ENCODE results near the gene HDLBP.
A peak's percentile ranks its signal among the peaks of the same experiment; 100 is the strongest.

Gene HDLBP

GRCh38 chr2:241274127-241274526 lies 41.3 kb downstream of the HDLBP start:
- Mint-ChIP-seq H3K36me3 (ENCODE audit: insufficient read depth) (peaks cover 2% of the 10 kb centered on the region), H3K9me3 (no peaks in the 10 kb centered on the region), H3K4me1 (peaks cover 44% of the 10 kb centered on the region), H3K27ac (ENCODE audit: low read depth) (no peak overlapping the region), H3K27me3 (no peaks in the 10 kb centered on the region), H3K4me3 (no peak overlapping the region)
- no peak for ATAC-seq (replicated peaks; ENCODE audit: extremely low read depth, poor library complexity, severe bottlenecking)
- DNase-seq (ENCODE audit: low spot score in 2 of 2) = no peak

GRCh38 chr2:241273210-241274020 lies 42.1 kb downstream of the HDLBP start:
- ATAC-seq (replicated peaks; ENCODE audit: extremely low read depth, poor library complexity, severe bottlenecking) (no peak), DNase-seq (ENCODE audit: low spot score in 2 of 2) (no peak)
- peaks cover 2% of the 10 kb centered on the region for H3K36me3 Mint-ChIP-seq (ENCODE audit: insufficient read depth)
- peak overlapping the region; percentile 42 for H3K27ac Mint-ChIP-seq (ENCODE audit: low read depth)
- H3K4me1 Mint-ChIP-seq = peaks cover 49% of the 10 kb centered on the region
- no peaks in the 10 kb centered on the region for H3K27me3 Mint-ChIP-seq
- no peaks in the 10 kb centered on the region for H3K9me3 Mint-ChIP-seq
- peak overlapping the region; percentile 78 for H3K4me3 Mint-ChIP-seq

DNA sequence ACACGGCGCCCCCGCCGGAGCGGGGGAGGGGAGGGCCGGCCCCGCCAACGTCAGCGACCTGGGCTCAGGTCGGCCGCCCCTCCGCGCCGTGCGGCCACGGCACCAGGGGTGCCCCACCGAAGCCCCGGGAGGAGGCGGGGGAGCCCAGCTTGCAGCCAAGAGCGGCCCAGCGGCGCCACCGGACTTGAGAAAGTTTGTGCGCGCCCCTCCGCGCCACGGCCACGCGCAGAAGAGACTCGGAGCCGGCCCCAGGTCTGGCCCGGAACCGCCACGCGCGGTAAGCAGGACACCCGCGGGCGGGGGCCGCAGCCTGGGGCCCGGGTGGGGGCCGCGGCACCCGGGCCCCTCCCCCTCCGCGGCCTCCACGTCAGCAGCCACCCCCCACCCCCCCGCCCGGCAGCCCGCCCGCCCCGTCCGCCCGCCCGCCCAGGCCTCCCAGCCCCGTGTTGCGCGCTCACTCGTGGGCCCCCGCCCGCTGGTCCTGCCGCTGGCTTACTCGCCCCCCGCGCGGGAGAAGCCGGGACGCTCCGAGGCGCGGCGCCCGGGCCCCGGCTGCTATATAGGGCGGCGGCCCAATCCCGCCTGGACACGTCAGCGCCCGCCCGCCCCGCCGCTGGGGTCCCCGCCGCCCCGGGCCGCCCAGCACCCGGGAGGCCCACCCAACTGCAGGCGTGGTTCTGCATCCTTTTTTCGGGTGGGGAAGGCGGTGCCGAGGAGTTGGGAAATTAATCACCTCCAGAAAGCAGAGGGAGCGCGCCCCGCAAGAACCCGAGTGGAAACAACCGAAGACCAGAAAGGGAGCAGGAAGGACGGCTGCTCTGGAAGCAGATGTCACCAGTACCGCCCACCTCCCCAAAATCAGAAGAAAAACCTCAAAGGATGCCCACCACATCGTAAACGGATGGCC lies 42.9 kb downstream of the HDLBP start:
- H3K27ac Mint-ChIP-seq (ENCODE audit: low read depth) = peak overlapping the region; percentile 70

GRCh38 chr2:241271706-241272302 lies 43.7 kb downstream of the HDLBP start:
- ATAC-seq (replicated peaks; ENCODE audit: extremely low read depth, poor library complexity, severe bottlenecking) (peak; percentile 79), DNase-seq (ENCODE audit: low spot score in 2 of 2) (peak; percentile 18)
- Mint-ChIP-seq H3K4me3 (peak overlapping the region; percentile 85), H3K9me3 (no peaks in the 10 kb centered on the region), H3K4me1 (peaks cover 53% of the 10 kb centered on the region), H3K27ac (ENCODE audit: low read depth) (peak overlapping the region; percentile 70), H3K36me3 (ENCODE audit: insufficient read depth) (peaks cover 5% of the 10 kb centered on the region), H3K27me3 (no peaks in the 10 kb centered on the region)

More for the DNA sequence above, 42.9 kb downstream of the HDLBP start:
- Mint-ChIP-seq H3K27me3 (no peaks in the 10 kb centered on the region), H3K4me1 (peaks cover 53% of the 10 kb centered on the region), H3K9me3 (no peaks in the 10 kb centered on the region), H3K36me3 (ENCODE audit: insufficient read depth) (peaks cover 2% of the 10 kb centered on the region), H3K4me3 (peak overlapping the region; percentile 85)
- no peak for DNase-seq (ENCODE audit: low spot score in 2 of 2)
- ATAC-seq (replicated peaks; ENCODE audit: extremely low read depth, poor library complexity, severe bottlenecking) = peak; percentile 50

- Mint-ChIP-seq H3K27me3 (no peaks in the 10 kb centered on the region), H3K36me3 (ENCODE audit: insufficient read depth) (peaks cover 9% of the 10 kb centered on the region), H3K4me1 (peaks cover 53% of the 10 kb centered on the region), H3K27ac (ENCODE audit: low read depth) (peak overlapping the region; percentile 55), H3K9me3 (no peaks in the 10 kb centered on the region), H3K4me3 (peak overlapping the region; percentile 85)
- DNase-seq (ENCODE audit: low spot score in 2 of 2) (no peak), ATAC-seq (replicated peaks; ENCODE audit: extremely low read depth, poor library complexity, severe bottlenecking) (no peak)
These were observed 44.9 kb downstream of the HDLBP start for GRCh38 chr2:241270531-241270930.

DNA sequence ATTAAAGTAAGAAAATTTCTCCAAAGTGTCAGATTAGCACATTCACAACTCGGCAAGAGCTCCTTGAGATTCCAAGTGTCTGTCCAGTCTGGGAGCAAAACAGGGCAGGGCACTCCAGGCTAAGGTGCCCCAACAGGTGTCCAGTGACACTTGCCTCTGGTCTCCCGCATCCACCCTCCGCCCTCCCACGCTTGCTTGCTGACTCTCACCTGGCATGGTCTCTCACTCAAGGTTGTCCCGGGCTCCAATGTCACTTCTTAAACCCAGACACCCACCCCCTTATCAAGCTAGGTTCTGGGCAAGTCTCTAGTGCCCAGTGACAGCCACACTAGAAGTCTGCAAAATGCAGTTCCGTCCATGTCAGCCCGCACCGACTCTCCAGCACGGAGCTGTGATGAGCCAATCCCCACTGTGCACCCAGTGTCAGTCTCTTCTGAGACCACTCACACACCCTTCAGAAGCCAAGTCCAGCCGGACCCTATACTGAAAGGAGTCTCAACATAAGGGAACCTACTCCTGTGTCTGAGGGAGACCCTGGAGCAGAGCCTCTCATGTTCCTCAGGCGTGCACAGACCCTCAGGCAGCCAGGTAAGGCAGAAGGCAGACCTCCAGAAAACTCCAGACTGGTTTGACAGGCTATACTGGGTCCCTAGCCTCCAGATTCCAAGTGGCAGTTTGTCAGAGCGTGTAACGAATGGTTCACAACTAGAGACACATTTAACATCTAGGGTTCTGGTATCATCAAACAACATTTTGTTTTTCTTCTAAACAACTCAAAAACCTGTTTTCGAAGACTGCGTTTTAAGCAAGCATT lies 45.6 kb downstream of the HDLBP start:
- no peaks in the 10 kb centered on the region for H3K27me3 Mint-ChIP-seq
- DNase-seq (ENCODE audit: low spot score in 2 of 2) (no peak), ATAC-seq (replicated peaks; ENCODE audit: extremely low read depth, poor library complexity, severe bottlenecking) (no peak)
- no peak overlapping the region for H3K4me3 Mint-ChIP-seq
- H3K27ac Mint-ChIP-seq (ENCODE audit: low read depth) = peak overlapping the region; percentile 55
- no peaks in the 10 kb centered on the region for H3K9me3 Mint-ChIP-seq
- H3K36me3 Mint-ChIP-seq (ENCODE audit: insufficient read depth) = peaks cover 9% of the 10 kb centered on the region
- H3K4me1 Mint-ChIP-seq = peaks cover 47% of the 10 kb centered on the region

GRCh38 chr2:241268716-241269445 lies 46.6 kb downstream of the HDLBP start:
- Mint-ChIP-seq H3K27ac (ENCODE audit: low read depth) (peak overlapping the region; percentile 74), H3K9me3 (no peaks in the 10 kb centered on the region), H3K4me1 (peaks cover 38% of the 10 kb centered on the region), H3K4me3 (no peak overlapping the region), H3K27me3 (no peaks in the 10 kb centered on the region), H3K36me3 (ENCODE audit: insufficient read depth) (peaks cover 14% of the 10 kb centered on the region)
- no peak for DNase-seq (ENCODE audit: low spot score in 2 of 2)
- ATAC-seq (replicated peaks; ENCODE audit: extremely low read depth, poor library complexity, severe bottlenecking) = no peak

GRCh38 chr2:241268306-241268705 lies 47.2 kb downstream of the HDLBP start:
- DNase-seq (ENCODE audit: low spot score in 2 of 2) = no peak
- no peak for ATAC-seq (replicated peaks; ENCODE audit: extremely low read depth, poor library complexity, severe bottlenecking)
- no peak overlapping the region for H3K4me3 Mint-ChIP-seq
- H3K9me3 Mint-ChIP-seq = no peaks in the 10 kb centered on the region
- no peaks in the 10 kb centered on the region for H3K27me3 Mint-ChIP-seq
- H3K27ac Mint-ChIP-seq (ENCODE audit: low read depth) = peak overlapping the region; percentile 74
- peaks cover 19% of the 10 kb centered on the region for H3K36me3 Mint-ChIP-seq (ENCODE audit: insufficient read depth)
- peaks cover 33% of the 10 kb centered on the region for H3K4me1 Mint-ChIP-seq

DNA sequence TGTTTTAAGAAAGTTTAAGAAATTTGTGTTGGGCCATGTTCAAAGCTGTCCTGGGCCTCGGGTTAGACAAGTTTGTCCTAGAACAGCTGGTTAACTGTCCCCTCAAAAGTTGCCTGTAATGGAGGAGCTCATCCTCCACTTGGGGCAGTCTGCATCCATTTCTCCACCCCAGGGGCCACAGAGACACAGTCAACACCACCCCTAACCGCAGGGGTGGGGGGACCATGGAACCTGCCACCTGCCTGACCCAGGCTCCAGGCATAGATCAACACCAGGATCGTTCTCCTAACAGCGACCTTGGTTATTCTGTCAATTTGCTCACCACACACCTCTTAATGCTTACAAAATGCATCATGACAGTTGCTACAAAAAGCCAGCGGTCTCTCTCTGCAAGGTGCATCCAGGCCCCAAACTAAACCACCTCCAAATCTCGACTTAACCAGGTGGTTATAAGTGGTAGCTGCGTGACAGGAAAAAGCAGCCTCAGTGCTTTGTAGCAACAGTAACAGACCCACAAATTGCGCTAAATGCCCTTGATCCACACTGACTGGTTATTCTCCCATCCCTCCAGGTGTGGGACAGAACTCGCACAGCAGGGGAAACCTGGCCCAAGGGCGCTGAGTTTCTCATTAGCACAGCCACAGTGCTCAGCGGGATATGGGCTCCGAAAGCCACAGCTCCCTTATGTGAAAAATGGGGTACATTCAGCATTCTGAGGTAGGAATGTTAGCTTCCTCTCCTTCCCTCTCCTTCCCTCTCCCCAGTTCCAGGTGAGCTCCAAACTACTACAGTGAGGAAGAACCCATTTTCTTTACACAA lies 48.0 kb downstream of the HDLBP start:
- Mint-ChIP-seq H3K27me3 (no peaks in the 10 kb centered on the region), H3K9me3 (no peaks in the 10 kb centered on the region), H3K36me3 (ENCODE audit: insufficient read depth) (peaks cover 26% of the 10 kb centered on the region), H3K4me3 (no peak overlapping the region), H3K27ac (ENCODE audit: low read depth) (peak overlapping the region; percentile 74), H3K4me1 (peaks cover 34% of the 10 kb centered on the region)
- DNase-seq (ENCODE audit: low spot score in 2 of 2) (no peak), ATAC-seq (replicated peaks; ENCODE audit: extremely low read depth, poor library complexity, severe bottlenecking) (no peak)

GRCh38 chr2:241265506-241265905 lies 50.0 kb downstream of the HDLBP start:
- DNase-seq (ENCODE audit: low spot score in 2 of 2) = no peak
- no peak overlapping the region for H3K4me3 Mint-ChIP-seq
- peaks cover 35% of the 10 kb centered on the region for H3K36me3 Mint-ChIP-seq (ENCODE audit: insufficient read depth)
- ATAC-seq (replicated peaks; ENCODE audit: extremely low read depth, poor library complexity, severe bottlenecking) = no peak
- no peak overlapping the region for H3K27ac Mint-ChIP-seq (ENCODE audit: low read depth)
- no peaks in the 10 kb centered on the region for H3K9me3 Mint-ChIP-seq
- H3K27me3 Mint-ChIP-seq = no peaks in the 10 kb centered on the region
- peaks cover 25% of the 10 kb centered on the region for H3K4me1 Mint-ChIP-seq

DNA sequence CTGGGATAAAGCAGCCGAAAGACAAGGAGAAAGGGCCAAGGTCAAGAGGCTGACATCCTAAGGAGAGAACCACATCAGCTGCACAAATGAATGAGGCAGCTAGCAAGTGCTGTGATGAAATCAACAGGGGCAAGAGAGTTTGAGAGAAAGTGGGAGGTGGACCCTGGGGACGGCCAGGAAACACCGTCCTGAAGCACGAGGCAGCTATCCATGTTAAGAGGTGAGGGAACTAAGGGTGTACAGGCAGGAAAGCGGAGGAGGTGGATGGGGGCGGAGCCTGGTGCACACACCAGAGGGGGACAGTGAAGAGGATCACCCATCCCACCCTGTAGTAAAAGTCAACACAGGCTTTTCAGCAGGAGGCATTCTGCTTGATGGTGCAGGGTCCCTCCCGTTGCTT lies 52.4 kb downstream of the HDLBP start:
- DNase-seq (ENCODE audit: low spot score in 2 of 2) (no peak), ATAC-seq (replicated peaks; ENCODE audit: extremely low read depth, poor library complexity, severe bottlenecking) (no peak)
- Mint-ChIP-seq H3K9me3 (no peaks in the 10 kb centered on the region), H3K4me1 (peaks cover 12% of the 10 kb centered on the region), H3K36me3 (ENCODE audit: insufficient read depth) (peaks cover 42% of the 10 kb centered on the region), H3K27me3 (no peaks in the 10 kb centered on the region), H3K27ac (ENCODE audit: low read depth) (peak overlapping the region; percentile 77), H3K4me3 (no peak overlapping the region)
